ENCODE results near the gene ULBP2.
"Not testable (repeated sequence)": the region's sequence is repeated elsewhere in the genome, so short reads cannot be mapped to it uniquely, and the experiment has no call there.

ULBP2 gene

GRCh38 chr6:149974825-149975224, 33.0 kb downstream of the ULBP2 start:
- DNase-seq = no peak

- DNase-seq = no peak
These were observed 33.6 kb downstream of the ULBP2 start for GRCh38 chr6:149975400-149975799.

GRCh38 chr6:149977221-149977620, 35.4 kb downstream of the ULBP2 start:
- DNase-seq = no peak

- no peak for DNase-seq
These were observed 36.8 kb downstream of the ULBP2 start for GRCh38 chr6:149978610-149979009.

- no peak for DNase-seq
These were observed 37.5 kb downstream of the ULBP2 start for GRCh38 chr6:149979293-149979692.

- DNase-seq = no peak
These were observed 41.3 kb downstream of the ULBP2 start for GRCh38 chr6:149983145-149983544.

- no peak for DNase-seq
These were observed 43.0 kb downstream of the ULBP2 start for GRCh38 chr6:149984773-149985172.

GRCh38 chr6:149985481-149985937, 43.7 kb downstream of the ULBP2 start:
- DNase-seq = no peak

- no peak for DNase-seq
These were observed 45.8 kb downstream of the ULBP2 start for GRCh38 chr6:149987602-149988107.

GRCh38 chr6:149988550-149989346, 46.9 kb downstream of the ULBP2 start:
- DNase-seq = no peak

- no peak for DNase-seq
These were observed 48.4 kb downstream of the ULBP2 start for GRCh38 chr6:149990212-149990660.

- DNase-seq = no peak
These were observed 49.1 kb downstream of the ULBP2 start for GRCh38 chr6:149990661-149991471.

GRCh38 chr6:149991472-149991795, 49.6 kb downstream of the ULBP2 start:
- not testable (repeated sequence) for DNase-seq

- DNase-seq = no peak
These were observed 50.0 kb downstream of the ULBP2 start for GRCh38 chr6:149991838-149992237.

- no peak for DNase-seq
These were observed 53.5 kb downstream of the ULBP2 start for GRCh38 chr6:149995235-149995750.

- DNase-seq = no peak
These were observed 54.2 kb downstream of the ULBP2 start for GRCh38 chr6:149995971-149996370.
